ENCODE results near the gene RASA3. TPM values are rescaled to one million over a fixed set of nuclear protein-coding genes. Genes with fewer than 3 reads are reported as not detected.

The RASA3 gene
- total and polyA plus RNA-seq, 2 of the 4 experiments (the other 2 are of a cell fraction), result 21.0 to 31.4 TPM

GRCh38 chr13:113977976-113978375 lies 154.4 kb downstream of the RASA3 start:
- Histone ChIP-seq H3K36me3 (ENCODE audit: control insufficient read depth, insufficient read depth, low read length) (peaks cover 80% of the 10 kb centered on the region), H2AK9ac (replicated peaks; ENCODE audit: low read depth, low read length, poor library complexity) (no peak overlapping the region), H4K8ac (ENCODE audit: low read depth in 2 of 2, low read length in 2 of 2) (no peak overlapping the region), H3K56ac (ENCODE audit: extremely low read depth, insufficient read depth, low read length) (no peak overlapping the region), H3K27me3 (ENCODE audit: control insufficient read depth, insufficient read depth, low read length) (no peaks in the 10 kb centered on the region), H4K5ac (ENCODE audit: low read depth, low read length) (no peak overlapping the region), H4K20me1 (ENCODE audit: insufficient read depth, low read length) (peaks cover 21% of the 10 kb centered on the region), H3K9me1 (ENCODE audit: insufficient read depth, low read length) (peaks cover 33% of the 10 kb centered on the region), H3K27ac (ENCODE audit: insufficient read depth, low read length) (no peak overlapping the region), H2BK20ac (ENCODE audit: low read depth, low read length) (no peak overlapping the region), H4K91ac (ENCODE audit: insufficient read depth, low read depth, low read length) (no peak overlapping the region), H3K4me1 (ENCODE audit: control insufficient read depth, insufficient read depth, low read length) (peaks cover 10% of the 10 kb centered on the region), H3K9me3 (ENCODE audit: control insufficient read depth, insufficient read depth, low read length) (no peaks in the 10 kb centered on the region), H3K4me3 (ENCODE audit: insufficient read depth, low read depth, low read length) (no peak overlapping the region), H3K18ac (ENCODE audit: low read depth, low read length) (no peak overlapping the region), H2AFZ (replicated peaks; ENCODE audit: low read length, poor library complexity) (no peak overlapping the region), H2AK5ac (ENCODE audit: low read depth, low read length) (no peak overlapping the region), H3K23ac (ENCODE audit: low read depth, low read length) (no peak overlapping the region), H3K14ac (replicated peaks; ENCODE audit: low read depth, low read length) (no peak overlapping the region), H3K4me2 (ENCODE audit: low read depth, low read length) (no peak overlapping the region), H3K79me1 (ENCODE audit: low read depth in 1 of 2, low read length in 2 of 2) (peaks cover 9 to 69% of the 10 kb centered on the region in 2 experiments; a peak in 3 of 4 replicates), H2BK15ac (ENCODE audit: low read depth, low read length) (no peak overlapping the region), H2BK5ac (ENCODE audit: low read depth, low read length, poor library complexity, severe bottlenecking) (no peak overlapping the region), H3K4ac (ENCODE audit: low read depth, low read length) (no peak overlapping the region), H2BK120ac (ENCODE audit: low read depth, low read length) (no peak overlapping the region), H3K9ac (ENCODE audit: low read depth, low read length) (no peak overlapping the region)
- intact Hi-C loops (cut with micrococcal nuclease) (no loop called here), in situ Hi-C loops (cut with MboI; ENCODE audit: low sequenced_read_pairs) (no loop called here), dilution Hi-C loops (cut with HindIII; ENCODE audit: low sequenced_read_pairs, unreplicated experiment) (no loop called here)
- ATAC-seq (ENCODE audit: low read depth) (no peak), DNase-seq (no peak)
- TSS peak; percentile 85 for BruUV-seq (replicated peaks)
- CTCF ChIA-PET, result no interaction called here
- 100% methylated on average over 1 of the region's 13 CpGs; no CpG with 5 or more reads in 1 of the 2 experiments for WGBS, 2 experiments (ENCODE audit: extremely low coverage in 2 of 2, insufficient read length in 1 of 2)
- POLR2A ChIA-PET (ENCODE audit: unreplicated experiment), result no interaction called here
- TF ChIP-seq FOS (IDR thresholded peaks at IDR 0.05; ENCODE audit: low read depth, low read length) (no peak), USF2 (IDR thresholded peaks at IDR 0.05; ENCODE audit: low read depth, low read length) (no peak), CHD1 (IDR thresholded peaks at IDR 0.05; ENCODE audit: low read depth, low read length) (no peak), CTCF (conservative IDR thresholded peaks at IDR 0.05; ENCODE audit: low read depth, low read length) (no peak), MXI1 (IDR thresholded peaks at IDR 0.05; ENCODE audit: borderline replicate concordance, low read depth, low read length) (no peak), RFX5 (IDR thresholded peaks at IDR 0.05; ENCODE audit: low read depth, low read length) (no peak), SMC3 (IDR thresholded peaks at IDR 0.05; ENCODE audit: low read depth, low read length) (no peak), POLR2A (IDR thresholded peaks at IDR 0.05; ENCODE audit: low read depth, low read length) (no peak)

Data from IMR-90 (cell line).